Measurements from ENCODE around the gene PROK1.
A peak's percentile ranks its signal among the peaks of the same experiment; 100 is the strongest.
"Not testable (repeated sequence)": the region's sequence is repeated elsewhere in the genome, so short reads cannot be mapped to it uniquely, and the experiment has no call there.

PROK1 gene

GRCh38 chr1:110450929-110451328 lies at the start of gene PROK1:
Gene PROK1 (plus strand): TSS chr1:110451149. CDS start chr1:110451217, 68 bp downstream.
- no peak for DNase-seq

DNA sequence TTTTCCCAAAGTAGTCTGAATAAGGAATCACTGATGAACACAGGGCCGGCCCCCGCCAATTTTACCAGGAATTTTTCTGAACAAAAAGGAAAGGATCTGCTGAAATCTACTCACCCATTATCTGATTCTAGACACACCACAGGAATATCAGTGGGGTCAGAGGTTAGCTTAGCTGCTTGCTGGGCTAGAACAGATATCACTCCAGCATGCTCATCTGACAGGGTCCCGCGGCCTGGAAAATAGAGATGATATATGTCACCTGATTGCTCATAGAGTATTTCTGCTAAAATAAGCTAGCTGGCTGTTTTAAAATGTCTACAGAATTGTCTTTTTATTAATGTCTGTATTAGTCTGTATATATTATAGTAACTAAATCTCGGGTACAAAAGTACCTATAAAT lies 47.1 kb upstream of the PROK1 start:
- DNase-seq = no peak

GRCh38 chr1:110404401-110404800 lies 46.5 kb upstream of the PROK1 start:
- DNase-seq = no peak

DNA sequence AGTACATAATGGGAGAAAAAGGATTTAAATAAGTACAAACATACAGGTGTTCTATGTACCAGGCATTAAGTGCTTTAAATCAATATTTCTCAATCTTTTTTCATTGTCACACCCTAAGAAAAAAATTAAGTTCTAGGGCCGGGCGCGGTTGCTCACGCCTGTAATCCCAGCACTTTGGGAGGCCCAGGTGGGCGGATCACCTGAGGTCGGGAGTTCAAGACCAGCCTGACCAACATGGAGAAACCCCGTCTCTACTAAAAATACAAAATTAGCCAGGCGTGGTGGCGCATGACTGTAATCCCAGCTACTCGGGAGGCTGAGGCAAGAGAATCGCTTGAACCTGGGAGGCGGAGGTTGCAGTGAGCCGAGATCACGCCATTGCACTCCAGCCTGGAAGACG lies 44.5 kb upstream of the PROK1 start:
- not testable (repeated sequence) for DNase-seq

GRCh38 chr1:110407260-110408210 lies 43.4 kb upstream of the PROK1 start, which contains the start of gene LAMTOR5:
Gene LAMTOR5 (minus strand): TSS chr1:110407694. CDS start chr1:110407620, 74 bp downstream.
- DNase-seq = peak; percentile 26

DNA sequence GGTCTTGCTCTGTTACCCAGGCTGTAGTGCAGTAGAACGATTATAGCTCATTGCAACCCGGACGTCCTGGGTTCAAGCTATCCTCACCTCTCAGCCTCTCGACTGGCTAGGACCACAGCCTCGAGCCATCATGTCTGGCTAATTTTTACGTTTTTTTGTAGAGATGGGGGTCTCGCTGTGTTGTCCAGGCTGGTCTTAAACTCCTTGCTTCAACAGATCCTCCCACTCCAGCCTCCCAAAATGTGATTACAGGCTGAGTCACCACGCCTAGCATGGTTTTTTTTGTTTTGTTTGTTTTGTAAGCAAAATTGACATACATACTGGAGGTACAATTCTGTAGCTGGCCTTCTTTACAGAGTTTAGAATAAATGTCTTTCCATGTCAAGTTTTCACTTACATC lies 42.5 kb upstream of the PROK1 start:
- no peak for DNase-seq

GRCh38 chr1:110409316-110409715 lies 41.6 kb upstream of the PROK1 start:
- DNase-seq = no peak

GRCh38 chr1:110411173-110411735 lies 39.7 kb upstream of the PROK1 start:
- DNase-seq = no peak

- no peak for DNase-seq
Measured at GRCh38 chr1:110412576-110412975, 38.4 kb upstream of the PROK1 start.

DNA sequence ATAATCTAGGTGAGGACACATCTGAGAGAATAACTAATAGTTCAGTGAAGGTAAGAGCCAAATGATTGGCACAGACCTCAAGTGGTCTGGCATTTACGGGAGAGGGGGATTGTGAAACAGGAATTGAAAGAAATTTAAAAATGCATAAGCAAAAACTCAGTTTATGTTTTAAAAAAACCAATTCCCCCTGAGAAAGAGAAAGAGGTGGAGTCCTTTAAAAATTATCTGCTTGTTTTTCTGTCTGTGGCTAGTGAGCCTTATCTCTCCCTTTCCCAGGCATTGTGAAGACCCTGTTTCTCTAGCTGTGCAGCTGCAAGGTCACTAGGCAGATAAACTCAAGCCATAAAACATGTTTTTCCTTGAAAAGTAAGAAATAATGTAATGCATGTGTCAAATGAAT lies 37.9 kb upstream of the PROK1 start:
- DNase-seq = not testable (repeated sequence)

DNA sequence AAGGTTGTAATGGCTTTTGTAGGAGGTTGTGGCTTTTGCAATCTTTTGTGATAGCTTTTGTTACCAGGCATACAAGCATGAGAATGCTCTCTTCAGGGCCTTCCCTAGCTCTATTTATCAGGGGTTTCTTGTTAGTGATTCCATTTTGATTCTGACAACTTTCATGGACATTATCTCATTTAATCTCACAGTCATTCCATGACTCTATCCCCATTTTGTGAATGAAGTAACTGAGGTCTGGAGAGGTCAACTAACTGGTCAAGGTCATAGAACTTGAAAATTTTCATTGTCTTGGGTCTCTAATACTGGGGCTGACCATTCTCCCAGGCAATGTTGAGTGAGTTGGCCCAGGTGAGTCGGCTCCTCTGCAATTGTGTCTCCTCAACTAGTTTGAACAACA lies 32.2 kb upstream of the PROK1 start:
- DNase-seq = no peak

GRCh38 chr1:110420023-110420662 lies 30.8 kb upstream of the PROK1 start:
- no peak for DNase-seq

DNA sequence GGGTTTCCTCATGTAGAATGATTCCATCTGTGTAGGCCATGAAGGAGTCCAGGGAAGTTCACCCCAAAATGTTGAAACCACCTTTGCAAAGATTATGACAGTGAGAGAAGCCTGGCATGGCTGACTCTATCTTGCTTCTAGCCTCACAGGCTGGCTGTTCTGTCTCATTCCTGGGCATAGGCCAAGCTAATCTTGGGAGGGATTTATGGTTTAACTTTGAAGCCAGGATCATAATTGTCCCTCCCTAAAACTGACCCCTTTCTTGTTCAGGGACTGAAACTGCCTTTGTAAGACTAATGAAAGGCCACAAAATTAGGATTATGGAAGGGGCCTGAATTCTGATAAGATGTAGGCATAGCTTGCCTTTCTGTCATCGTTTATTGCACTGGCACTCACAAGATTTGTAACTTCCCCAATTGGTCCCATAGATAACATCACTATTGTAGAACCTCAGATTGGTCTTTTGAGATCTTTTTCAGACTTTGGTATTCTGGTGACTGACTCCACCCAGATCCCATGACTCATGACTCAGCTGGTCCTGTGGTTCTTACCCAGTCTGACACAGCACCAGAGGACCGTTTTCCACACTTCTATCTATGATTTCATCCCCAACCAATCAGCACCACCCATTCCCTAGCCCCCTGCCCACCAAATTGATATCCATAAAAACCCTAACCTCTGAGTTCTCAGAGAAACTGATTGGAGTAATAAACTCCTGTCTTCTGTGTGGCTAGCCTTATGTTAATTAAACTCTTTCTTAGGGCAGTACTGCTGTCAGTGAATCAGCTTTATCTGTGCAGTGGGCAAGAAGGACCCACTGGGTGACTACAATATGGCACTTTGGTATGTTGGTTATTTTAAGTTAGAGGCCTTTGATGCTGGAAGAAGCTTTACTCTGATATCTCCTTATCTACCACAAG lies 29.8 kb upstream of the PROK1 start:
- no peak for DNase-seq

- DNase-seq = no peak
Measured at GRCh38 chr1:110424699-110425611, 26.0 kb upstream of the PROK1 start.

DNA sequence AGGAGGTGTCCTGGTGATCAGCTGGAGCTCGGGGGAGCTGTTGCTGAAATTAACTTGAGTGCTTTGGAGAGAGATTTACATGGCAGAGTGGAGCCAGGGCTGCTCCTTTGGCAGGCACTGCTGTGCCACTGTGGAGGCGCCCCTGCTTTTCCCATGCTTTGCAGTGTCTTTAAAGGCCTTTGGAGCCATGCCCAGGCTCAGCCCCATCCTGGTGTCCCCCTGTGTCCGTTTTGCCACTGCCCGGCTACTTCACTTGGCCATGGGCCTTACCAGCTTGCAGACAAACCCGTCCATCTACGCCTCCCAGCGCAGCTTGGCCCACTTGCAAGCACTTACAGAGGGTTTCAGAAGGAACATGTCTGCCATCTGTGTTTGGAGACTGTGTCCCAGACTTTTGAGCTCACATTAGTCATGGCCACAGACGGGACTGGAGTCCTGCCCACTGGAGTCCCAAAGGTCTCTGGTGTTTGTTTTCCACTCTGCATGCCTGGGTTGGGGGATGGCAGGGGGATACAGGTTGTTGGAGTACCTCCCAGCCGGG lies 25.3 kb upstream of the PROK1 start:
- no peak for DNase-seq

GRCh38 chr1:110426854-110427253 lies 24.1 kb upstream of the PROK1 start:
- DNase-seq = no peak

DNA sequence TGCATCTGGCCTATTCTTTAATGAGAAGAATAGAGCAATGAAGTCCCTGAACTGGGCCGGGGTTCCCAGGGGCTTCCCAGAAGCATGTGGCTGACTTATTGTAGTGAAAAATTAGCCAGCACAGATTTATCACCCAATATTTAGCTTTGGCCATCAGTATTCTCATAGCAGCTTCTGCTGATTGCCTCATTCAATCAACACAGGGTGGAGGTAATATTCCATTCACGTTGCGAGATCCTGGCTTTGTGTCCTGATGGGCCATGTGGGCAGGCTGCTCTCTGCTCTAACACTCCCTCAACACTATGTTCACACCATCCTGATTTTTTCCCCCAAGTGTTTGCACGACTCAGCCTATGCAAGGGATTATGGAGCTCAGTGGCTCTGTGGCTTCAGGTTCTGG lies 22.0 kb upstream of the PROK1 start:
- DNase-seq = no peak

DNA sequence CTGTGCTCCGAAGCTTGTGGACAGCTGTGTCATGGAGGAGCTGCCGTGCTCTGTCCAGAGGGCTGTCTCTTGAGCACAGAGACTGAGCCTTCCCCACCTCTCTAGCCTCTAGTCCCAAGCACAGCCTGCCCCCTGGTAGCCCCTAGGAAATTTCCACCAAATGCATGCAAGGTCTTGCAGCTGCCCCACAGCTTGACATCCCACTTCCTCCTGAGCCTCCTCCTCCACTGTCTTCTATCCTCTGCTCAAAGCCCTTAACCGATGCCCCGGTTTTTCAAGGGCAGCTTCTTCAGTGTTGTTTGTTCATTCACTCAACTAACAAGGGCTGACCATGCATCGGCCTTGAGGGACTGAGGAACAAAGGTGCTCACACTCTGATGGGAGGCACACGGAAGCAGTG lies 20.6 kb upstream of the PROK1 start:
- DNase-seq = no peak

- DNase-seq = no peak
Measured at GRCh38 chr1:110430901-110431300, 20.0 kb upstream of the PROK1 start.

GRCh38 chr1:110433213-110433612 lies 17.7 kb upstream of the PROK1 start:
- no peak for DNase-seq

- DNase-seq = no peak
Measured at GRCh38 chr1:110433803-110434202, 17.1 kb upstream of the PROK1 start.

Measured in NCI-H1436 treated with DMSO at 0.1 percent for 48 hours (cell line).